HG02943 (cell line): ENCODE data around the gene STAM.
"Not testable (repeated sequence)": the region's sequence is repeated elsewhere in the genome, so short reads cannot be mapped to it uniquely, and the experiment has no call there.

Experiments
- ATAC-seq: cut with Tn5 transposase; IDR thresholded peaks from one replicate; pipeline ENCODE4 v1.9.1; 2021; ENCODE audit warnings: mild to moderate bottlenecking, low read depth, moderate library complexity; ENCODE audit not compliant: unreplicated experiment

Gene STAM

GRCh38 chr10:17722317-17723014 lies 78.5 kb downstream of the STAM start:
- not testable (repeated sequence) for ATAC-seq

- no peak for ATAC-seq
Observed at GRCh38 chr10:17725703-17726102, 81.8 kb downstream of the STAM start.

- no peak for ATAC-seq
Observed at GRCh38 chr10:17729630-17730029, 85.7 kb downstream of the STAM start.

GRCh38 chr10:17730667-17731066 lies 86.7 kb downstream of the STAM start:
- ATAC-seq, result no peak

- no peak for ATAC-seq
Observed at GRCh38 chr10:17731331-17732020, 87.5 kb downstream of the STAM start.

- no peak for ATAC-seq
Observed at GRCh38 chr10:17733620-17734019, 89.7 kb downstream of the STAM start.

- ATAC-seq, result no peak
Observed at GRCh38 chr10:17734432-17735080, 90.6 kb downstream of the STAM start.

GRCh38 chr10:17735166-17735941 lies 91.4 kb downstream of the STAM start:
- ATAC-seq, result no peak

- no peak for ATAC-seq
Observed at GRCh38 chr10:17736223-17736622, 92.3 kb downstream of the STAM start.

- ATAC-seq, result no peak
Observed at GRCh38 chr10:17737027-17737965, 93.3 kb downstream of the STAM start.

- ATAC-seq, result no peak
Observed at GRCh38 chr10:17740668-17741067, 96.7 kb downstream of the STAM start.

- ATAC-seq, result no peak
Observed at GRCh38 chr10:17742918-17743317, 99.0 kb downstream of the STAM start.

GRCh38 chr10:17743437-17743836 lies 99.5 kb downstream of the STAM start:
- no peak for ATAC-seq

- ATAC-seq, result no peak
Observed at GRCh38 chr10:17744341-17744861, 100.5 kb downstream of the STAM start.

GRCh38 chr10:17747883-17748550 lies 104.1 kb downstream of the STAM start:
- ATAC-seq, result no peak

- no peak for ATAC-seq
Observed at GRCh38 chr10:17749890-17750289, 105.9 kb downstream of the STAM start.

- ATAC-seq, result no peak
Observed at GRCh38 chr10:17751781-17752445, 108.0 kb downstream of the STAM start, which contains the start of gene TMEM236. TMEM236 (plus strand) TSS chr10:17752201; CDS start chr10:17752296, 95 bp downstream.

GRCh38 chr10:17756557-17757217 lies 112.7 kb downstream of the STAM start:
- ATAC-seq, result peak; percentile 90
